Measurements from ENCODE around the gene SRMS. TPM values are rescaled to one million over a fixed set of nuclear protein-coding genes. Genes with fewer than 3 reads are reported as not detected.

Gene SRMS
- total RNA-seq, 1 donor from 2014 or later: not detected

DNA sequence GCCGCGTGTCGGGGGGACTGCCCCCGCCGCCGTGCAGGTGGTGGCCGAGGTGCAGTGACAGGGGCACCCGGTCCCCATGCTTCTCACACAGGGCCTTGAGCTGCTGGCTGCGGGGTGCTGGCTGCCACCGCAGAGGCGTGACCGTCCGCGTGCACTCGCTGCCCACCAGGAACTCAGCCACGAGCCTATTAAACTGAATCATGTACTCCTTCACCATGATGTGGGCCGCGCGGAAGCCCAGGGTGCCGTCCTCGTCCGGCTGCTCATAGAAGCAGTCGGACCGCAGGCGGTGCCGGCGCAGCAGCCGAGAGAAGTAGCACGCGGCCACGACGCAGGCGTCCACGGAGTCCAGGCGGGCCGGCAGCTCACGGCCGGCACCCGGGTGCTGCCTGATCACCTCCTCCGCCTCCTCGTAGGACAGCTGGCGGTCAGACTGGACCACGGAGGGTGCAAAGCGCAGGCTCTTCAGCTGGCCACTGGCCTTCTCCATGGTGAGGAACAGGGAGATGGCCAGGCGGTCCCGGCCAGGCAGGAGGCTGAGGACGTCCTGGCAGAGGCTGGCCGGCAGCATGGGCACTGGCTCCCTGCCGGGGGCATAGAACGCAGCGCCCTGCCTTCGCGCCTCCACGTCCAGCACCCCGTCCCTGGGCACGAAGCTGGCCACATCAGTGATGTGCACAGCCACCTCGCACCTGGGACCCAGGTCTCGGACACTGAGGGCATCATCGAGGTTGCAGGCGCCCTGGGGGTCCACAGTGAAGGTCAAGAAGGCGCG is 16.7 kb upstream of the SRMS start:
- peaks cover 8% of the 10 kb centered on the region for H3K4me1 ChIP-seq
- no peak for DNase-seq
- no peak for TF ChIP-seq CTCF (IDR thresholded peaks at IDR 0.05)
- peaks cover 51% of the 10 kb centered on the region for H3K36me3 ChIP-seq
- no peak overlapping the region for H3K27ac ChIP-seq
- ATAC-seq: no peak
- H3K27me3 ChIP-seq: no peaks in the 10 kb centered on the region
- intact Hi-C loops (cut with DNase I): no loop called here
- no peaks in the 10 kb centered on the region for H3K9me3 ChIP-seq
- H3K4me3 ChIP-seq: no peak overlapping the region

- DNase-seq: no peak
- H3K36me3 ChIP-seq: peaks cover 58% of the 10 kb centered on the region
- no peaks in the 10 kb centered on the region for H3K27me3 ChIP-seq
- H3K4me1 ChIP-seq: peaks cover 5% of the 10 kb centered on the region
- no peak overlapping the region for H3K4me3 ChIP-seq
- H3K9me3 ChIP-seq: no peaks in the 10 kb centered on the region
- intact Hi-C loops (cut with DNase I): no loop called here
- H3K27ac ChIP-seq: no peak overlapping the region
- no peak for TF ChIP-seq CTCF (IDR thresholded peaks at IDR 0.05)
- no peak for ATAC-seq
These were observed 15.8 kb upstream of the SRMS start for GRCh38 chr20:63563225-63563935.

- peaks cover 59% of the 10 kb centered on the region for H3K36me3 ChIP-seq
- H3K4me3 ChIP-seq: no peak overlapping the region
- no peaks in the 10 kb centered on the region for H3K4me1 ChIP-seq
- ATAC-seq (no peak), DNase-seq (no peak)
- H3K27me3 ChIP-seq: no peaks in the 10 kb centered on the region
- intact Hi-C loops (cut with DNase I): no loop called here
- no peak overlapping the region for H3K27ac ChIP-seq
- H3K9me3 ChIP-seq: no peaks in the 10 kb centered on the region
- TF ChIP-seq CTCF (IDR thresholded peaks at IDR 0.05): no peak
These were observed 15.1 kb upstream of the SRMS start for GRCh38 chr20:63562461-63563224.

DNA sequence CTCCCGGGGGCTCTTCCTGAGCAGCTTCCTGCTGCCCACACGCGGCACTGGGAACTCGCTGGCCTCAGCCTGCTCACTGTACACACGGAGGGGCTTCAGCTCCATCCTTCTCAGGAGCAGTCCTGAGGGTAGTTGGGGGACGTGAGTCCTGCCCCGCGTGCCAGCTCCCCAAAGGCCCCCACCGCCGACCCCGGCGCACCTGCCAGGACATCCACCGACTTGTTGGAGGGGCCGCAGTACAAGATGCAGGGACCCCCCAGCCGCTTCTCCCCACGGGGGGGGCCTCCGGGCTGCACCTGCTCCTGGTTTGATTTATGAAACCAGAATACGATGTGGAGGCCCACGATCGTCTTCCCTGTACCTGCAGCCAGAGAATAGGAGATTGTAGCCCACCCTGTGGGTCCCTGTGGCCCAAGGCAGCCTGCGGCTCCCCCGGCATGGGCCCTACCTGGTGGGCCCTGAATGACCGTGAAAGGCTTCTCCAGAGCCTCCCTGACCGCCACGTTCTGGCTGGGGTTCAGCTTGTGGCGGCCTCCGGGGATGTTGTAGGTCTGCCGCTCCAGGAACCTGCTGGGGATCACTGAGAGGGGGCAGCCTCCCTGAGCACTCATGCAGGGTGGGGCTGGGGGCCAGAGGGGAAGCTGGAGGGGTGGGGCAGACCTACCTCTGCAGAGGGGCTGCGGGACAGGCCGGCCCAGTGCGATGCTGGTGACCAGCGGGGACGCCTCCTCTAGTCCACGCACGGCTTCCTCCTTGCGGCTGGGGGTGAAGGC is 14.3 kb upstream of the SRMS start:
- TF ChIP-seq CTCF (IDR thresholded peaks at IDR 0.05): no peak
- Histone ChIP-seq H3K4me1 (no peaks in the 10 kb centered on the region), H3K9me3 (no peaks in the 10 kb centered on the region), H3K36me3 (peaks cover 59% of the 10 kb centered on the region), H3K27me3 (no peaks in the 10 kb centered on the region), H3K4me3 (no peak overlapping the region), H3K27ac (no peak overlapping the region)
- ATAC-seq (no peak), DNase-seq (no peak)
- intact Hi-C loops (cut with DNase I): no loop called here

GRCh38 chr20:63560856-63561609 is 13.5 kb upstream of the SRMS start:
- Histone ChIP-seq H3K27ac (no peak overlapping the region), H3K27me3 (no peaks in the 10 kb centered on the region), H3K4me1 (no peaks in the 10 kb centered on the region), H3K9me3 (no peaks in the 10 kb centered on the region), H3K36me3 (peaks cover 59% of the 10 kb centered on the region), H3K4me3 (no peak overlapping the region)
- DNase-seq (no peak), ATAC-seq (no peak)
- intact Hi-C loops (cut with DNase I): no loop called here
- TF ChIP-seq CTCF (IDR thresholded peaks at IDR 0.05): no peak
